ENCODE data around the gene MLEC.
A peak's percentile ranks its signal among the peaks of the same experiment; 100 is the strongest.
"Not testable (repeated sequence)": the region's sequence is repeated elsewhere in the genome, so short reads cannot be mapped to it uniquely, and the experiment has no call there.

Gene MLEC

DNA sequence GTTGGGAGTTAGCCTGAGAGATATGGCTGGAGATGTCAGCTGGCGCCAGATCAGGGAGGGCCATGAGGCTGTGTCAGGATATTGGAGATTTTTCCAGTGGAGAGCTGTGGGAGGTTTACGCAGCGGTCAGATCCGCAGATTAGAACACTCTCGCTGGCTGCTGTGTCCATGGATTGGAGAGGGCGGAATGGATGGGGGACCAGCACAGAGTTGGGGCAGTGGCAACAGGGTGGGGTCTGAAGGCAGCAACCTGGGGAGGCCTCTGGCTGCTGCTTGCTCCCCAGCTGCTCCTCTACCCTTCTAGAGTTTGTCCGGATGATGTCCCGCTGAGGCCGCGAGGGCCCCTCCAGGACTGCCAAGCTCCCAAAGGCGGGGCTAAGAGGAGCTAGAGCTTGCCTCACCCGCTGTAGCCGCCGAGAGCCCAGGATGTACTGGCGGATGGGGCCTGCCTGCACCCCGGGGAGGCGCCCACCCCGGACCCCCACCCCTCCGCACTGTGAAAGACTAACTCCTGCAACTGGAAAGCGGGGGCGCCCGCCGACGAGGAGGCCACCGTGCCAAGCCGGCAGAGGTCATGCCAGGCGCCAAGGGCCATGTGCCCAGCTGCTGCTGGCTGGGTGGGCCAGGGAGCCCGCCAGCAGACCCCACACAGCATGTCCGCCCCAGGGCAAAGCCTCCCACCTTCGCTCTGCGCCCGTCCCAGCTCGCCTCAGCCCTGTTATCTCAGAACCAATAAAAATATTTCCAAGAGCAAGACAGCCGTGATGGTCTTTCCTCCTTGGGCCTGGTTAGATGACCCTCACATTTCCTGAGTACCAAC is 20.2 kb upstream of the MLEC start:
- no peak for DNase-seq

DNA sequence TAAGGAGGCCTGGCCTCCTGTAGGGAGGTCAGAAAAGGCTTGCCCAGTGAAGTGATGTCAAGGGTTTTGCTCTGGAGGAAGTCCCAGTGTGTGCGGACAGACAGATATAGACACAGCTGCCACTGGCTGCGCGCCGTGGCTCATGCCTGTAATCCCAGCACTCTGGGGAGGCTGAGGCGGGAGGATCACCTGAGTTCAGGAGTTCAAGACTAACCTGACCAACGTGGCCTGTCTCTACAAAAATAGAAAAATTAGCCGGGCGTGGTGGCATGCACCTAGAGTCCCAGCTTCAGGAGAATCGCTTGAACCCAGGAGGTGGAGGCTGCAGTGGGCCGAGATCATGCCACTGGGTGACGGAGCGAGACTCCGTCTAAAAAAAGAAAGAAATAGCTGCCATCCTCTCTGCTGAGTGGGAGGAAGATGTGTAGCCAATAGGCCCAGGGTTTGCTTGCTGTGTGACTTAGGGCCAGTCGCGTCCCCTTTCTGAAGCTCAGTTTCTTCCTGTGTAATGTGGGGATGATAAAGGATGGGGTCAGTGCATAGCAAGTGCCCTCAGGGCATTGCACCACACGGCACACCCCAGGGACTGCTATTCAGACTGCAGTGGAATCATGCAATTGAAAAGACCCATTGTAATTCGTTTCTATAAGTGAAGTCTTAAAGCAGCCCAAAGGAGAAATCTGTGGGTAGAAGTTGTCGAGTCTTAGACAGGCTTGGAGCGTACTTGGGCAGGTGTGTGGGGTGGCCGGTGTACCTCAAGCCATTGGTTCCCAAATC is 18.7 kb upstream of the MLEC start:
- no peak for DNase-seq

DNA sequence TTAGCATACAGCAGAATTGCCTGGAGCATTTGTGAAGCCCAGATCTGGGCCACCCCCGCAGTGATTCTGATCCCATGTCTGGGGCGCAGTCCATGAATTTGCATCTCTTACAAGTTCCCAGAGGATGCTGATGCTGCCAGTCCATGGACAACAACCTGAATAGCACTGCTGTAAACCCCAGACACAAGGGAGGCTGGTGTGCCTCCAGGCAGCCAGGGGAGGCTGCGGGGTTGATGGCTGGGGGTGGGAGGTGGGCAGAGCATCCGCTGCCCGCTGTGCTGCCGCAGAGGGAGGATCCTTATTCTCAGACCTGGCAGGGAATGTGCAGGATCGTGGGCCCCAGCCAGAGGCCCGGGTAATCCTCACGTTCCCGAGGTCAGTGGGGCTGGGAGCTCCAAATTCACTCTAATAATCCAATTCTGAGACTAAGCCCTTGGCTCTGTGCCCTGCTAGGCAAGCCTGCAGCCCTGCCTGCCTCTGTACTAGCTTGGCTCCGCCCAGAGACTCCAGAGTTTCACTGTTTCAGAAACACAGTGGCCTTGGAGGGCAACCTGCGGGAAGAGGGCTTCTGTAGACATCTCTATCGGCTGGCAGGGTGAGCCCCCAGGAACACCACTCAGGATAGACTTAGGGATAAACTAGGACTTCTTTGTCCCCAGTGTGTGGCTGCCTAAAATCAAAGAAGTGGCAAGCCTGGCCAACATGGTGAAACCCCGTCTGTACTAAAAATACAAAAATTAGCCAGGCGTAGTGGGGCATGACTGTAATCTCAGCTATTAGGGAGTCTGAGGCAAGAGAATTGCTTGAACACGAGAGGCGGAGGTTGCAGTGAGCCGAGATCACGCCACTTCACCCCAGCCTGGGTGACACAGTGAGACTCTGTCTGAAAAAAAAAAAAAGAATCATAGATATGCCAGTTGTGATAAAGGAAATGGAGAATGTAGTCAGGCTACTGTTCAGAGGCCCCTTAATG is 17.8 kb upstream of the MLEC start:
- no peak for DNase-seq

DNA sequence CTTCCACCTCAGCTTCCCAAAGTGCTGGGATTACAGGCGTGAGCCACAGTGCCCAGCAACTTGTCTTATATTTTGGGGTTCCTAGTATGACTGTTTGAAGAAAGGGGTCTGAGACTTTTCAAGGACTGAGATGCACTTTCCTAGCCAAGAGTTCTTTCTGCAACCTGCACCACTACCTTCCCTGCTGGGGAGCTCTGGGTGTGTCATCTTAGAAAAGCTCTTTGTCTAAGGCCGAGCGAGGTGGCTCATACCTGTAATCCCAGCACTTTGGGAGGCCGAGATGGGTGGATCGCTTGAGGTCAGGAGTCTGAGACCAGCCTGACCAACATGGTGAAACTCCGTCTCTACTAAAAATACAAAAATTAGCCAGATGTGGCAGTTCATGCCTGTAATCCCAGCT is 16.7 kb upstream of the MLEC start:
- not testable (repeated sequence) for DNase-seq

DNA sequence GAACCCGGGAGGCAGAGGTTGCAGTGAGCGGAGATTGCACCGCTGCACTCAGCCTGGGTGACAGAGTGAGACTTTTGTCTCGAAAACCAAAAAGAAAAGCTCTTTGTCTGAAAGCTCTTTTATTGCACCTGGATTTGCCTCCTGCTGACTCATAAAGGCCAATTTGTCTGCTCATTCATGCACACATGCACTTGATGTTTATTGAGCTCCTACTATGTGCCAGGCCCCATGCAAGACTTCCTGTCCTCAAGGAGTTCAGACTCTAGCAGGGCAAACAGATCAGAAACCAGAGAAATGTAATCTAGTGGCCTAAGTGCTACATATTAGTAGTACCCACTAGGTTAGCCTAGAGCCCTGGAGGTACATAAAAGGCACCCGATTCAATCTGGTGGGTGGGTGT is 16.3 kb upstream of the MLEC start:
- no peak for DNase-seq

DNA sequence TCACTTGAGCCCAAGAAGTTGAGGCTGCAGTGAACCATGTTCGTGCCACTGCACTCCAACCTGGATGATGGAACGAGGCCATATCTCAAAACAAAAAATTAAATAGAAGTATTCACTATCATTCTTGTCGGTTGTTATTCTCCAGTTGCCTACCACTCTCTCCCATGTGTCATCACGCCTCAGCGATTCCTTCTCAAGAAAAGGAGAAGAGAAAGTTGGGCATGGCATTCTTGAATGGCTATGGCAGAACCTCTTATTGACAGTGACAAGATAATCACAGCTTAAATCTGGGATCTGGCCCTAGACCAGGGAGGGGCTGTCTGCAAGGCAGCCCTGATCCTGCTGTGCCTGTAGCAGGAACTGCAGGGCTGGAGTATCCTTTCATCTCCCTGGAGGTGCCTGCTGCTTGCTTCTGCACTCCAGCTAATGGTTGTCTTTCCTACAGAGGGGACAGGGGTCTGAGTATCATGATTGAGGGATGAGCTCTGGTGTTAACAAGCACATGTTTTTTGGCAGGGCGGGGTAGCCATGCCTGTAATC is 12.8 kb upstream of the MLEC start:
- no peak for DNase-seq

DNA sequence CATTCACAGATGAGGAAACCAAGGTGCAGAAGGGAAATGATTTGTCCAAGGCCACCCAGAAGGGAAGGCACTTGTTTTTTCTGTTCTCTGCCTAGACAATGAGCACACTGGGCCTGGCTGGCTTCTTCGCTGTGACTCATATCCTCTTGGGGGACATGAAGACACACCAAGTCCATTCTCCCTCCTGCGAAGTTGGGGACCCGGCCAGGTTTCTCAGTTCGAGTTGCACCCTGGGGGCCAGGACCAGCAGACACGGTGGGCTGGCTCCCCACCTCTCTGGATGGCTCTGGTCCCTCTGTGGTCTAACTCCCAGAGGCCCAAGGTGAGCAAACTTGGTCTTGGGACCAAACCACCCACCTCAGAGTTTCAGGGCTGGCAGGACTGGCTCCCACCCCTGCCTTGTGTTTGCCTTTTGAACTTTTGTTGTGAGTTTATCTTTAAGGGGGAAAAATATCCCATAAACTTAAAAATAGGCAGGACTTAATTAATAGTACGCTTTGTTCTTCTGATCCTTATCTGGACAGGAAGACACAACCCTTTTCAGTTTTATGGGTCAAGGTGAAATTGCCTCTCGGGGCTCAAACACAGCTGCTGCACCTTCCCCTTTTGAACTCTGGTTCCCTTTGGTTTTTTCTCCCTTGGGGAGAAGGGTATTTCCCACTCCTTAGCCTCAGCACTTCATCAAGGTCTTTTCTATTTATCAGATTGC is 9.0 kb upstream of the MLEC start:
- DNase-seq: no peak

DNA sequence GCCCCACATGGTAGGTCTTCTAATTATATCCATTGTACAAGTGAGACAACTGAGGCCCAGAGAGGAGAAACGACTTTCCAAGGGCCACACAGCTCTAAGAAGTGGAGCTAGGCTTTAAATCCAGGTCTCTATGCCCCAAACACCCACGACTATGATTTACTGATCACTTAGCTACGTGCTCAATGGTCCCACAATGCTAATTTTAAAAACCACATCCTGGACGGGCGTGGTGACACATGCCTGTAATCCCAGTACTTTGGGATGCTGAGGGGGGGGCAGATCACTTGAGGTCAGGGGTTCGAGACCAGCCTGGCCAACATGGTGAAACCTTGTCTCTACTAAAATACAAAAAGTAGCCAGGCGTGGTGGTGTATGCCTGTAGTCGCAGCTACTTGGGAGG is 8.4 kb upstream of the MLEC start:
- no peak for DNase-seq

DNA sequence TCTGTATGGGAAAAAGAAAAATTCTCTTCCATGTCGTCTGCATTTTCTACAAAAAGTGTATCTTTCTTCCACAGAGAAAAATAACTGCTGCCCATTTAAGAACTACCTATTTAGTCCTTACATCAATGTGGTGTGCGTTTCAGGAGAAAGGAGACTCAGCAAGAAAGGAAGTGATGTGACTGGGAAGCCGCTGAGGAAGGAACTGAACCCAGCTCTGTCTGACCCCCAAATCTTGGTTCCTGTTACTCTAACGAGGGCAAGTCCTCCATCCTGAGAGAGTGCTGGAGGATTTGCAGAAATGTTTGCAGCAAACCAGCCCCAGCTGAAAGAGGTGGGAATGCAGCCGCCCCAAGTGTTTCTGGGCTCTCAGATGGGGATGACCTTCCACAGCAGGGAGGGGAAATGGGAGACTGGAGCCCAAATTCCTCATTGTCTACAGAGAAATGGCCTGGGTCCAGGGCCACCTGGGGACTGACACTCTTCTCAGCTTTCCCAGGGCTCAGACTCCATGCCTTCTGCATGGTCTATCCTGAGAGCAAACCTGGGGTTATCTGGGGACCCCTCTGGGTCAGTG is 6.7 kb upstream of the MLEC start:
- DNase-seq: no peak

DNA sequence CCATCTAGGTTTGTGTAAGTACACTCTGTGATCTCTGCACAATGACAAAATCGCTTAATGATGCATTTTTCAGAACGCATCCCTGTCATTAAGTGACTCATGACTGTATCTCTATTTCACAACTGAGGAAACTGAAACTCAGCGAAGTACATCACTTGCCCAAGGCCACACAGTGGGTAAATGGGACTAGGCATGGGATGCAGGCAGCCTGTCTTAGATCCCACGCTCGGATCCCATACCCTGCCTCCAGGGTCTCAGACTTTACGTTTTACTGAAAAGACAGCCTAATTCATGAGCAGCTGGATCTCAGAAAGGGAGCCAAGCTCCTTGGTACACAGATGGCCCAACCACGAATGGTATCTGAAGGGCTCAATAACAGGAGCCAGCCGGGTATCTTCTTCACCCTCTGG is 2.4 kb upstream of the MLEC start:
- no peak for DNase-seq

DNA sequence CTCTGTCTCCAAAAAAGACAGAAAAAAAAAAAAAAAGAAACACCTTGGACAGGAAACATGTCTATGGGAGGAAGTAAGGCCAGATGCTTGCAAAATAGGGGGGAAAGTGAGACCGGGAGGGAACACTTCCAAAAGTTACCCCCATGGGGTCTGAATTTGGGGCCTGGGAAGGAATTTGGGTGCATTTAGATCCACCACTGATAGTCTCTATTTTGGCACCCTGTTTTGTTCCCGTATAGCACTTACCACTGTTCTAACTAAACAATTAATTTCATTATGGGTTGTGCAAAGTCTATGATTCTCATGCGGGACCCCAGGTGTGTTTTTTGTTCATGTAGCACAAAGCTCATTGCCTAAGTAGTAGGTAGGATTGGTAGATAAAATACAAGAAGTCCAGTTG is 1.4 kb upstream of the MLEC start:
- no peak for DNase-seq

DNA sequence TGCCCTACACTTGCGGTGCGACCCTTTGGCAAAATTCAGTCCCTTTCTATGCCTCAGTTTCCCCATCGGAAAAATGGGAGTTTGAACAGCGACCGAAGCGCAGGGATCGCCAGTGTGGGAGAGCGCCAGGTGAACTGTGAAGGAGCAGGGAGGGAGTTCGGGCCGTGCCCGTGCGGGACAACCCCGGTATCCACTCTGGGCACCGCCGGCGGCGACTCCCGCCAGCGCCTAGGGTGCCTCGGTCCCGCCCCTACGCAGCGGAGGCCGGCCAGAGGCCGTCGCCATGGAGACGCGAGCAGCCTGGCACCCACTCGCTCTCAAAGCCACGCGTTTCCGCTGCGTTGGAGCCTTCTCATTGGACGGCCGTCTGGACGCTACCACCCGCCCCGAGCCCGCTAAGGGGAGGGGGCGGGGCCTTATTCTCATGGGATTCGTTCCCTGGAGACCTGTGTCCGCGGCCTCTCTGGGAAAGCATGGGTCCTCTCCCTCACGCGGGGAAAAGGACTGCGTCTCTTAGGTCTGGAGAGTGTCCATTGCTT is 729 bp upstream of the MLEC start:
- DNase-seq: peak; percentile 90

DNA sequence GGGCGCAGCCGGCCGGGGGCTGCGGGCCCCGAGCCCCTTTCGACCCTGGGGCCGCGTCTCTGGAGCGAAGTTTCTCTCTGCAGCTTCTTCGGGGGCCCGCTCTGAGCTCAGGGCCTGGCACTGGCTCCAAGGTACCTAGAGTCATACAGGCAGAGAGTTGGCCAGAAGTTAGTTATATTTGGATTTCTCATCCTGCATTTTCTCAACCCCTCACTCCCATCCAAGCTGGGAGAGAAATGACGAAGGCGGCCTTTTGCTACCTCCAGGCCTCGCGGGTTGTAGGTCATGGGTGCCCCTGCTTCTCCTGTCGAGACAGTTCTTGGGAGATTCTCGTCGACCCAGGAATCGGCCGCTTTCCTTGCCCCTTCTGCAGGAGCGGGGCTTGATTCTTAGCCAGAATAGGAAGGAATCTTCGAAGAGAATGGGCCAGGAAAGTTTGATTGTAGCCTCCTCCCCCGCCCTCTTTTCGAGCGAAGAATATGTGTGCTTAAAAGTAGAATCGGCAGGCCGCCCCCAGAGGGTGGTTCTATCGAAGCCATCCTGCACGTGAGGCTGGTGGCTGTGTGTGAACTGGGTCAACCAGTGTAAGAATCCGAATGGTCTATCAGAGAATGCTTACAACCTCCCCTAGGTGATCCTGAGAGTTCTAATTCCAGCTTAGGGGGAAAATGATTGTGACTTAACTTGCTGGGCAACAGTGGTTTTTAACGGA is 785 bp downstream of the MLEC start:
- no peak for DNase-seq

DNA sequence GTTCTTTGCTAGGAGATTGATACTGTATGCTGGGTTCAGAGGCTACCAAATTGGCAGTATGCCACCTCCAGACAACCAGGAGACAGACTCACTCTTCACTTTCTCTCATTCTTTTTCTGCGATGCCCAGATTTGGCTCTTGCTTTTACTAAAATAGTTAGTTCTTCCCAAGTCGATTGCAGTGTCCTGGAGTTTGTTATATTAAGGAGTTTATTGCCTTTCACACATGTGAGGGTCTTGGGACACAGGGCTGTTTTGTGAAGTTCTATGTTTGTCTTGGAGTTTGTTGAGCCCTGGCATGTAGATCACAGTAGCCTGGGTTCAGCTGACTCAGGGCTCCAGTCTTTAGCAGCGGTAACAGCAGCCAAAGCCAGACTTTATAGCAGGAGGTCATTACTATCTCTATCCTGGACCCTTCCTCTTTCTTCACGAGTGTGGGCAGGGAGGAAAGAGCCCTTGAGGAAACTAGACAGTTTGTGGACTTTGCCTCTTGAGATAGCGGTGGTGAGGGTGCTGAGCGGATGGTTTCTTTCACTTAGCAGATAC is 1.6 kb downstream of the MLEC start:
- DNase-seq: no peak

DNA sequence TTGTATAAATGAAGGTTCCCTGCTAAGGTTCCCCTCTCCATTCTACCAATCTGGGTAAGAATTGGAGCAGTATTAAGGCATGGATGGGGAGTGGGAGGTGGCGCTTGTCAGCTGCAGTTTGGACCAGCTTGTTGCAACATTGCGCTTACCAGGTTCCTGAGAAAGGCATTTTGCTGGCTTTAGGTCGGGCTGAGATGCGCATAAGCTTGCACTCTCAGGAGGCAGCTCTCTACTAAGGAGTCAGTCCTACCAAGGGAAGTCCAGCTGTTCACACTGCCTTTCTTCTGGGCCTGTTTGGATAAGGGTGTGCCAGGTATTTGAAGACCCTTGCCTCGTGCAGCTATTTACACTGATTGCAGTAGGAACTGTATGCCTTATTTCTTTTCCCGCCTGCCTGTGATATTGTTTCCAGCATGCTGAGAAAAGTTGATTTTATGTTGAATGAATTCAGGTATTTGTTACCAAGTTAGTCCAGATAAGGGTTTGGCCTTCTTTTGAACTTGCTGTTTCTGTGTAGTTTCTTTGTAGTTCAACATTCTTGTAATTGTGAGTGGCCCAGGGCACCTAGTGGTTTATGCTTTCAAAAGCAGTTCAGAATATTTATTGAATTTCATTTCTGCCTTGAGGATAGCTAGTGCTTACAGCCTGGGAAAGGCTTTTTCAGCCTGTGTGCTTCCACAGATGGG is 2.6 kb downstream of the MLEC start:
- no peak for DNase-seq

DNA sequence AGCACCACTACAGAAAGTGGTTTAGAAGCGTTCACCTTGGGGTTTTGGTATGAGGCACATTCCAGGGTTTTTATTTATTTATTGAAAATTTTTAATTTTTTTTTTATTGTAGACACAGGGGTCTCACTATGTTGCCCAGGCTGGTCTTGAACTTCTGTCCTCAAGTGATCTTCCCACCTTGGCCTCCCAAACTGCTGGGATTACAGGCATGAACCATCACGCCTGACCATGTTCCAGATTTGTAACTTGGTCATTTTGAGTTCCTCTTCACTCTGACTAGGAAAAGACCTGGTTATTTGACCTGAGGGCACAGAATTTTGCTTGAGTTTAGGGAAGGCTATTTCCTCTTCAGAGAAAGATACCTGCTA is 3.1 kb downstream of the MLEC start:
- DNase-seq: no peak

DNA sequence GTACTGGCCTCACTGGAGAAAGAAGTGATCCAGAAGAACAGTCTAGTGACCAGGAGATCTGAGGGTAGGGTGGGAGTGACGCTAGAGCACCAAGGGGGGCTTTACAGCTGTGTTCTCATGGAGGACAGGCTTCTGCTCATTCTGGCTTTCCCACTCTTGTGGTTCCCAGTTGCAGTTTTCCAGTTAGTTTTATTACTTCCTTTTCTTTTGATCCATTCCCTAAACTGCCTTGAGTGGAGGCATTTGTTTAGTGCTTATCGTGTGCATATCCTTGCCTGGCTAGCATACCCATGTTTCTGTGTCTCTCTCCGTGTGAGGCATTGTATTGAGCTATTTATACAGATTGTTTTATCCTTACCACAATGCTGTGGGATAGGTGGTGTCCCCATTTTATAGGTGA is 4.0 kb downstream of the MLEC start:
- no peak for DNase-seq

DNA sequence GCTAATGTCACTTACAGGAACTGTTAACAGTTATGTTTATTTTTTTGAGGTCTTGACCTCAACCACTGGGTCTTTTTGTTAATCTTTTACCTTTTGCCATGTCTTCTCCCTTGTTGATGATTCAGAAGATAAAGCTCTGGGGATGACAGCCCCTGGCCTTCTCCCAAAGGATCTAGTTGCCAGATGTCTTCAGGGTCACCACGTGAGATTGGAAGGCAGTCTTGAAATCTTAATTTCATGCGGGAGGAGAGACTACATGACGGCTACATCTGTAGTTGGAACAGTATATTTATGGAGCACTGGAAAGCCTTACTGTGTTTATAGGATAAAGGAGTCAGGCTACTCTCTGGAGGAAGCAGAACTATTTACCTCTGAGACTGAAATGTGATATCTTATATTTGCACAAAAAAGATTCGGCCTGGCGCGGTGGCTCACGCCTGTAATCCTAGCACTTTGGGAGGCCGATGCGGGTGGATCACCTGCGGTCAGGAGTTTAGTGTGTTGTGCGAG is 5.6 kb downstream of the MLEC start:
- no peak for DNase-seq

DNA sequence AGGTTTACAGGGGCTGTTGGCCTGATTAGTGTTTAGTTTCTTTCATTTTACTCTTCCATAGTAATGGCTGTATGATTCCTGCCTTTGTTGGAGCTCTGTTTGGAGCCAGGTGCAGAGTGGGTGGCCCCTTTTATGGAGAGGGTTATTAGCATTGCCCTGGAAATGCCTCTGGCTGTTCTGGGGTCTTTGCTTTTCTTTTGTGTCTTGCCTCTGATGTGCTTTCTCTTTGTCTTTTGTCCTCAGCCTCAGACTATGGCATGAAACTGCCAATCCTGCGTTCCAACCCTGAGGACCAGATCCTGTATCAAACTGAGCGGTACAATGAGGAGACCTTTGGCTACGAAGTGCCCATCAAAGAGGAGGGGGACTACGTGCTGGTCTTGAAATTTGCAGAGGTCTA is 6.9 kb downstream of the MLEC start:
- DNase-seq: no peak

DNA sequence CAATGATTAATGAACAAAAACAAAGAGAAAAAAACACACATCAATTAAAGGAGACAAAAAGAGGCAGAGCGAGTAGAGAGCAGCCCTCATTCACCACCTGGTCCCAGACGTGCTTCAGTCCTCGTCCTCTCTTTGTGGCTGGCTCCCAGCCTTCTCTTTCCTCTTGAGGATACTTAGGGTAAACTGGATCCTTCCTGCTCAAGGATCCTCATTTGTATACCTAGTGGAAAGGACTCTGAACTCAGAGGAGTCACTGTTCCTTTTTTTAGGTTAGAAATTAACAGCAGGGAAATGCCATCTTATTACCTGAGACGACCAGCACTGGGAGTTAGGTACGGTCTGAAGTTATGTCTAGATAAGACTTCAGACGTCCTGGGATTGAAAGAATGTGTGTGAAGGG is 9.7 kb downstream of the MLEC start:
- DNase-seq: no peak

All from NCI-H2081 treated with DMSO at 0.1 percent for 48 hours (cell line).